Activated CD8-positive, alpha-beta T cell treated with anti-CD3 and anti-CD28 coated beads, Interleukin-2, amount 10 ng/mL, durations not matched to agents 7 days and 5 days (primary cell): ENCODE results near the gene ENTHD1. TPM values are rescaled to one million over a fixed set of nuclear protein-coding genes. Genes with fewer than 3 reads are reported as not detected.

Source experiments
- ATAC-seq: fragments of 150-1000 bp; cut with Tn5 transposase; one replicate; pipeline ENCODE4 v1.10.0; 2021; ENCODE audit warnings: moderate library complexity
- CTCF ChIA-PET: fragments of 350-600 bp; sonication (Branson Sonifier 250); formaldehyde crosslinking; loops from one replicate; lab custom pipeline; 2021; ENCODE audit warnings: antibody characterized with exemption; lab: Charles Lee
- POLR2A ChIA-PET: fragments of 350-600 bp; sonication (Branson Sonifier 250); formaldehyde crosslinking; loops from one replicate; lab custom pipeline; 2021; ENCODE audit warnings: antibody characterized with exemption; lab: Charles Lee
- DNase-seq: peaks from one replicate; pipeline ENCODE4 v3.0.0-alpha.2; 2020
- H3K27ac Mint-ChIP-seq: one replicate; pipeline ENCODE4 v1.8.0; 2021; ENCODE audit warnings: mild to moderate bottlenecking, mixed read lengths
- H3K27me3 Mint-ChIP-seq: one replicate; pipeline ENCODE4 v1.8.0; 2021; ENCODE audit warnings: low read depth, mixed read lengths
- H3K36me3 Mint-ChIP-seq: one replicate; pipeline ENCODE4 v1.8.0; 2021; ENCODE audit warnings: low read depth, mixed read lengths
- H3K4me1 Mint-ChIP-seq: one replicate; pipeline ENCODE4 v1.8.0; 2021; ENCODE audit warnings: low read depth, mixed read lengths
- H3K4me3 Mint-ChIP-seq: one replicate; pipeline ENCODE4 v1.8.0; 2021; ENCODE audit warnings: mild to moderate bottlenecking, mixed read lengths
- H3K9me3 Mint-ChIP-seq: one replicate; pipeline ENCODE4 v1.8.0; 2022; ENCODE audit warnings: mixed read lengths; ENCODE audit not compliant: insufficient read depth
- total RNA-seq, 2 experiments: library from RNA; stranded (reverse); gene quantifications; one replicate each; pipeline ENCODE4 v1.2.3, GENCODE V29; 2021

The ENTHD1 gene
- total RNA-seq, 2 experiments from 2014 or later, result 0.11 TPM; not detected in 1

DNA sequence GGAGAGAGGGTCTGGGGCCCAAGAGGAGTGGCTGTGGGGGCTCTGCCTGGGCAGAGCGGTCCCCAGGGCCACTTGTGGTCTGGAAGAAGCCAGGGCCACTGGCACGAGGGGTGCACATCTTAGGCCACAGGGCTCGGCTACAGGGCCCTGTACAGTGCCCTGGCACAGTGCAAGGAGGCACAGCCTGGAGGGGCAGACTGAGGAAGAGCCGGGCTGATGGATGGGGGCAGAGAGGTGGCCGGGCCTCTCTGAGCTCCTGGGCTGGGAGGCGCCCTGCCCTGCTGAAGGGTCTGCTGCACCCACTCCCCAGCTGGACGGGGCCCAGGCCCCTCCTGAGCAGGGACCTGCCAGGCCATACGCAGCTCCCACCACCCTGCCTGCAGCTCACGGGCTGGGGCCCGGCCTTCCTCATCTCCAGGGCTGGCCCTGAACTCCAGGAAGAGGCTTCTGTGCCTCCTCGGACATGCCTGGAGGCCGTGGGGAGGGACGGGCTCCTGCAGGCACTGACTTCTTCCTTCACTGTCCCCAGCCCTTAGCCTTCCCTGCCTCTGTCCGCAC, 199.5 kb downstream of the ENTHD1 start:
- POLR2A ChIA-PET, result no interaction called here
- Mint-ChIP-seq H3K9me3 (no peaks in the 10 kb centered on the region), H3K27me3 (peaks cover 32% of the 10 kb centered on the region), H3K36me3 (no peaks in the 10 kb centered on the region), H3K27ac (no peak overlapping the region), H3K4me3 (no peak overlapping the region), H3K4me1 (peaks cover 2% of the 10 kb centered on the region)
- ATAC-seq (no peak), DNase-seq (no peak)
- CTCF ChIA-PET, result no interaction called here

Other genes starting within 250 kb of the ENTHD1 start
- gene GRAP2, start 7.3 kb upstream of the ENTHD1 start, total RNA-seq, result 100 to 1,000 TPM; 235 to 239 TPM
- 1 to 10 TPM; 8.6 to 8.7 TPM for gene TMA7B, start 66.6 kb upstream of the ENTHD1 start, total RNA-seq
- under 1 TPM; 0.03 to 0.11 TPM for gene FAM83F, start 101.2 kb upstream of the ENTHD1 start, total RNA-seq